Suprapubic skin (tissue), 4 donors: ENCODE results near the gene MRM3. TPM values are rescaled to one million over a fixed set of nuclear protein-coding genes. Genes with fewer than 3 reads are reported as not detected.

Experiments
- DNase-seq, 2 donors: peaks; one replicate each; pipeline ENCODE4 v3.0.0-alpha.2; 2019; ENCODE audit warnings: low spot score in 2 of 2
- H3K27ac ChIP-seq: fragments of 200-600 bp; sonication (generic); one replicate; pipeline ENCODE4 v1.5.1; 2019
- H3K27me3 ChIP-seq: fragments of 200-600 bp; sonication (generic); one replicate; pipeline ENCODE4 v1.5.1; 2019
- H3K36me3 ChIP-seq: fragments of 200-600 bp; sonication (generic); one replicate; pipeline ENCODE4 v1.5.1; 2019
- H3K4me1 ChIP-seq: fragments of 200-600 bp; sonication (generic); one replicate; pipeline ENCODE4 v1.5.1; 2019
- H3K4me3 ChIP-seq: fragments of 200-600 bp; sonication (generic); one replicate; pipeline ENCODE4 v1.5.1; 2019; ENCODE audit warnings: mild to moderate bottlenecking
- H3K9me3 ChIP-seq: fragments of 200-600 bp; sonication (generic); one replicate; pipeline ENCODE4 v1.5.1; 2019
- CTCF ChIP-seq, 2 donors: fragments of 200-600 bp in 1 of 2; fragments of 450-650 bp in 1 of 2; sonication (generic) in 1 of 2; IDR thresholded peaks; one replicate each; pipeline ENCODE4 v1.5.1; 2016 to 2019; ENCODE audit warnings: antibody characterized with exemption in 2 of 2, mild to moderate bottlenecking in 1 of 2, moderate library complexity in 1 of 2
- EP300 ChIP-seq: sonication (generic); formaldehyde crosslinking; IDR thresholded peaks from one replicate; pipeline ENCODE4 v1.6.1; 2017; ENCODE audit warnings: antibody characterized with exemption
- POLR2A ChIP-seq, 2 donors: fragments of 450-650 bp; IDR thresholded peaks; one replicate each; pipeline ENCODE4 v1.6.1; 2017; ENCODE audit warnings: antibody characterized with exemption in 2 of 2, mild to moderate bottlenecking in 2 of 2, moderate library complexity in 2 of 2
- POLR2AphosphoS5 ChIP-seq, 3 donors: sonication (generic); formaldehyde crosslinking; IDR thresholded peaks; one replicate each; pipeline ENCODE4 v1.6.1; 2017; ENCODE audit warnings: antibody characterized with exemption in 3 of 3
- WGBS: methylation state at CpG from one replicate; pipeline ENCODE4 v1.1.5; 2018; 5-methylcytosine and 5-hydroxymethylcytosine counted together
- total RNA-seq, 4 donors: library from RNA; depleted of rRNA; stranded (reverse); fragments of >200 nt; gene quantifications; one replicate each; pipeline ENCODE4 v1.1.0, GENCODE V29; 2016

MRM3 gene
- total RNA-seq, 4 donors from 2014 or later: 27.3 to 42.6 (median 31.0) TPM

DNA sequence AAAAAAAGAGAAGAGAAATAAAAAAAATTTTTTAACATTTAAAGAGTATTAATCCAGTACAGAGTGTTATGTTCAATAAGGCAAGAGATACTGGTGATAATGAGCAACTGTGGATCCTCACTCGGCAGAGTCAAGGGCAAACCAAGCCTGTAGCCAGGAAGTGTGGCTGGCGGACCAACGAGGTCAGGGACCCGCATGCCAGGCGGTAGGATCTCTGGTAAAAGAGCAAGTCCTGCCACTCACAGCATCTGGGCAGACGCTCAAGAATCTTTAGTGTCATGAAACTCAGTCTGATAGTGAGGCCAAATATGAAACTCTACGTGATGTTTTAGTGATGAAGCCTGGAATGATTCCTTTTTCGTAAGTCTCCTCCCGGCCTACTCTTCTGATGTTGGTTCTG, 21.8 kb upstream of the MRM3 start:
- H3K27me3 ChIP-seq: no peaks in the 10 kb centered on the region
- DNase-seq: no peak
- H3K36me3 ChIP-seq: peaks cover 73% of the 10 kb centered on the region
- no peak overlapping the region for H3K4me3 ChIP-seq
- WGBS: 87% methylated on average over 9 of the region's 9 CpGs
- H3K27ac ChIP-seq: no peak overlapping the region
- no peak for TF ChIP-seq EP300
- TF ChIP-seq POLR2A (IDR thresholded peaks at IDR 0.05): no peak
- no peak for TF ChIP-seq CTCF (IDR thresholded peaks at IDR 0.05)
- TF ChIP-seq POLR2AphosphoS5 (IDR thresholded peaks at IDR 0.05): no peak
- no peaks in the 10 kb centered on the region for H3K4me1 ChIP-seq
- H3K9me3 ChIP-seq: no peaks in the 10 kb centered on the region

DNA sequence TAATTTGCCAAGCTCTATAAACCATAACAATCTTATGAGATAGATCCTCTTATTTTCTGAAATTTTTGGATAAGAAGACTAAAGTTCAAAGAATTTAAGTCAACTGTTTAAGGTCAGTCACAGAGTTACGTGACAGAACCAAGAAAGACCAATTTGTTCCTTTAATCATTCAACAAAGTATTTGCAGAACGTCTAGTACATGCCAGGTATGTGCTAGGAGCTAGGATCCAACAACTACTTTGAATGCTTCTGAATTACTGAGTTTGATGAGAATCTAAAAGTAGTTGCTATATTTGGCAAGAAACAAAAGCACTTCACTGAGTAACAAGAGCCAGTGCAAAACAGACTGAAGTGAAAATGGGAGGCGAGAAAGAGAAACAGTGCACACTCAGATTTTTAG, 15.1 kb upstream of the MRM3 start:
- TF ChIP-seq POLR2AphosphoS5 (IDR thresholded peaks at IDR 0.05) (no peak), POLR2A (IDR thresholded peaks at IDR 0.05) (no peak), EP300 (no peak), CTCF (IDR thresholded peaks at IDR 0.05) (no peak)
- 74% methylated on average over 3 of the region's 3 CpGs for WGBS
- H3K36me3 ChIP-seq: peaks cover 90% of the 10 kb centered on the region
- H3K9me3 ChIP-seq: no peaks in the 10 kb centered on the region
- H3K4me3 ChIP-seq: no peak overlapping the region
- H3K4me1 ChIP-seq: no peaks in the 10 kb centered on the region
- no peaks in the 10 kb centered on the region for H3K27me3 ChIP-seq
- no peak overlapping the region for H3K27ac ChIP-seq
- DNase-seq: no peak

DNA sequence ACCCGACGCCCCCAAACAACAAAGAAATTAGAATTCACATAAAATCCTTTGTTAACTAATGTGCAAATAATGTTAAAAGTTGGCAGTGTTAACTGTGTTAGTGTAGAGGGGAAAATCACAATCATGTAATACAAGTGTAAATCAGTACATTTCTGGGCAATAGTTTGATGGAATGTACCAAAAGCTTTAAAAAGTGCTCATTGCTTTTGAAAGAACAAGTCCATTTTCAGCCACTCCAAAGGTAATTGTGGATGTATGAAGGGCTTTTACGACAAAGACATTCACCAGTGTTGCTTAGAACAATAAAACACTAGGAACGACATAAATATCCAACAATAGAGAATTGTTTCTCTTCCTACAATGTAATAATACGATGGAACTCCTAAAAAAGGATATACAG, 9.1 kb upstream of the MRM3 start:
- DNase-seq: no peak
- H3K36me3 ChIP-seq: peaks cover 95% of the 10 kb centered on the region
- WGBS: 80% methylated on average over 5 of the region's 5 CpGs

GRCh38 chr17:773467-774312, 8.5 kb upstream of the MRM3 start:
- Histone ChIP-seq H3K27ac (no peak overlapping the region), H3K9me3 (no peaks in the 10 kb centered on the region), H3K4me1 (no peaks in the 10 kb centered on the region), H3K27me3 (no peaks in the 10 kb centered on the region), H3K36me3 (peaks cover 96% of the 10 kb centered on the region), H3K4me3 (no peak overlapping the region)
- 76% methylated on average over 14 of the region's 14 CpGs for WGBS
- TF ChIP-seq CTCF (IDR thresholded peaks at IDR 0.05): no peak
- TF ChIP-seq POLR2A (IDR thresholded peaks at IDR 0.05): no peak
- TF ChIP-seq POLR2AphosphoS5 (IDR thresholded peaks at IDR 0.05): no peak
- no peak for TF ChIP-seq EP300
- DNase-seq: no peak

More for the DNA sequence above, 9.1 kb upstream of the MRM3 start:
- no peaks in the 10 kb centered on the region for H3K4me1 ChIP-seq
- no peaks in the 10 kb centered on the region for H3K9me3 ChIP-seq
- TF ChIP-seq EP300: no peak
- no peak for TF ChIP-seq POLR2AphosphoS5 (IDR thresholded peaks at IDR 0.05)
- TF ChIP-seq CTCF (IDR thresholded peaks at IDR 0.05): no peak
- TF ChIP-seq POLR2A (IDR thresholded peaks at IDR 0.05): no peak
- no peak overlapping the region for H3K4me3 ChIP-seq
- H3K27me3 ChIP-seq: no peaks in the 10 kb centered on the region
- no peak overlapping the region for H3K27ac ChIP-seq

GRCh38 chr17:774313-774584, 7.9 kb upstream of the MRM3 start:
- Histone ChIP-seq H3K9me3 (no peaks in the 10 kb centered on the region), H3K4me1 (no peaks in the 10 kb centered on the region), H3K27ac (no peak overlapping the region), H3K27me3 (no peaks in the 10 kb centered on the region), H3K36me3 (peaks cover 92% of the 10 kb centered on the region), H3K4me3 (no peak overlapping the region)
- no peak for TF ChIP-seq EP300
- TF ChIP-seq POLR2A (IDR thresholded peaks at IDR 0.05): no peak
- no peak for TF ChIP-seq CTCF (IDR thresholded peaks at IDR 0.05)
- TF ChIP-seq POLR2AphosphoS5 (IDR thresholded peaks at IDR 0.05): no peak
- 91% methylated on average over 5 of the region's 5 CpGs for WGBS
- no peak for DNase-seq
